IMR-90 (cell line): Measurements from ENCODE around the gene ANKMY1. TPM values are rescaled to one million over a fixed set of nuclear protein-coding genes. Genes with fewer than 3 reads are reported as not detected.
A peak's percentile ranks its signal among the peaks of the same experiment; 100 is the strongest.

ENCODE experiments used
- ATAC-seq: fragments of 200-7000 bp; cut with Tn5 transposase; 2 replicates; pipeline ENCODE4 v1.9.1; 2020; ENCODE audit warnings: low read depth, mild to moderate bottlenecking, moderate library complexity
- BruUV-seq: library from RNA; stranded (reverse); fragments of 400-500 nt; replicated peaks from 2 replicates; lab custom pipeline; 2021; lab: Mats Ljungman, UMichigan
- CTCF ChIA-PET: fragments of 300-600 bp; formaldehyde crosslinking; extraction: SDS; loops from one replicate; lab custom pipeline; 2021; ENCODE audit warnings: antibody characterized with exemption; lab: Yijun Ruan, JAX
- POLR2A ChIA-PET: fragments of 300-600 bp; sonication (Branson Sonifier 250); formaldehyde crosslinking; loops from one replicate; lab custom pipeline; 2022; ENCODE audit warnings: antibody characterized with exemption; ENCODE audit not compliant: unreplicated experiment; lab: Charles Lee
- DNase-seq: peaks from one replicate; pipeline ENCODE4 v3.0.0; 2013
- H2AFZ ChIP-seq: replicated peaks from 2 replicates; pipeline ENCODE3; 2013; ENCODE audit warnings: low read length, mild to moderate bottlenecking; ENCODE audit not compliant: poor library complexity
- H2AK5ac ChIP-seq: 2 replicates; pipeline ENCODE4 v1.6.1; 2013; ENCODE audit warnings: low read depth, low read length, inconsistent platforms
- H2AK9ac ChIP-seq: replicated peaks from 2 replicates; pipeline ENCODE3; 2013; ENCODE audit warnings: mild to moderate bottlenecking, low read depth, low read length, moderate library complexity; ENCODE audit not compliant: poor library complexity
- H2BK120ac ChIP-seq: 2 replicates; pipeline ENCODE4 v1.6.1; 2013; ENCODE audit warnings: low read depth, low read length, inconsistent platforms
- H2BK15ac ChIP-seq: 3 replicates; pipeline ENCODE4 v1.6.1; 2013; ENCODE audit warnings: low read depth, low read length, inconsistent platforms
- H2BK20ac ChIP-seq: 2 replicates; pipeline ENCODE4 v1.6.1; 2013; ENCODE audit warnings: low read depth, mild to moderate bottlenecking, inconsistent platforms, low read length, moderate library complexity
- H2BK5ac ChIP-seq: 2 replicates; pipeline ENCODE4 v1.6.1; 2013; ENCODE audit warnings: mild to moderate bottlenecking, low read depth, low read length, inconsistent platforms; ENCODE audit not compliant: poor library complexity, severe bottlenecking
- H3K14ac ChIP-seq: replicated peaks from 2 replicates; pipeline ENCODE4 v1.6.1; 2013; ENCODE audit warnings: low read depth, low read length, inconsistent platforms
- H3K18ac ChIP-seq: 2 replicates; pipeline ENCODE4 v1.6.1; 2013; ENCODE audit warnings: low read depth, low read length, control low read depth
- H3K23ac ChIP-seq: 2 replicates; pipeline ENCODE4 v1.6.1; 2013; ENCODE audit warnings: low read depth, low read length, inconsistent platforms
- H3K27ac ChIP-seq: 2 replicates; pipeline ENCODE4 v1.5.1; 2013; ENCODE audit warnings: mild to moderate bottlenecking, control low read depth, low read length; ENCODE audit not compliant: insufficient read depth
- H3K27me3 ChIP-seq: 2 replicates; pipeline ENCODE4 v1.6.1; 2013; ENCODE audit warnings: low read length; ENCODE audit not compliant: control insufficient read depth, insufficient read depth
- H3K36me3 ChIP-seq: 2 replicates; pipeline ENCODE4 v1.6.1; 2013; ENCODE audit warnings: low read length, mixed read lengths; ENCODE audit not compliant: control insufficient read depth, insufficient read depth
- H3K4ac ChIP-seq: 2 replicates; pipeline ENCODE4 v1.6.1; 2013; ENCODE audit warnings: low read depth, low read length, inconsistent platforms
- H3K4me1 ChIP-seq: 2 replicates; pipeline ENCODE4 v1.6.1; 2013; ENCODE audit warnings: low read length, mixed read lengths; ENCODE audit not compliant: control insufficient read depth, insufficient read depth
- H3K4me2 ChIP-seq: 2 replicates; pipeline ENCODE4 v1.6.1; 2013; ENCODE audit warnings: low read depth, mild to moderate bottlenecking, control low read depth, low read length, moderate library complexity
- H3K4me3 ChIP-seq: 2 replicates; pipeline ENCODE4 v1.5.1; 2013; ENCODE audit warnings: low read depth, mild to moderate bottlenecking, control low read depth, low read length, moderate library complexity; ENCODE audit not compliant: insufficient read depth
- H3K56ac ChIP-seq: 2 replicates; pipeline ENCODE4 v1.6.1; 2013; ENCODE audit warnings: low read length, inconsistent platforms; ENCODE audit not compliant: insufficient read depth; ENCODE audit errors: extremely low read depth
- H3K79me1 ChIP-seq, 2 experiments: 2 replicates each; pipeline ENCODE4 v1.6.1; 2013; ENCODE audit warnings: low read length in 2 of 2, inconsistent platforms in 1 of 2, low read depth in 1 of 2
- H3K9ac ChIP-seq: 2 replicates; pipeline ENCODE4 v1.6.1; 2013; ENCODE audit warnings: low read depth, low read length, control low read depth
- H3K9me1 ChIP-seq: 2 replicates; pipeline ENCODE4 v1.6.1; 2013; ENCODE audit warnings: low read length, inconsistent platforms; ENCODE audit not compliant: insufficient read depth
- H3K9me3 ChIP-seq: 2 replicates; pipeline ENCODE4 v1.6.1; 2013; ENCODE audit warnings: low read length; ENCODE audit not compliant: control insufficient read depth, insufficient read depth
- H4K20me1 ChIP-seq: 2 replicates; pipeline ENCODE4 v1.6.1; 2013; ENCODE audit warnings: low read length, inconsistent platforms; ENCODE audit not compliant: insufficient read depth
- H4K5ac ChIP-seq: 2 replicates; pipeline ENCODE4 v1.6.1; 2013; ENCODE audit warnings: mild to moderate bottlenecking, low read depth, low read length, control low read depth
- H4K8ac ChIP-seq, 2 experiments: 2 replicates each; pipeline ENCODE4 v1.6.1; 2013; ENCODE audit warnings: low read depth in 2 of 2, low read length in 2 of 2, control low read depth in 1 of 2, inconsistent platforms in 1 of 2
- H4K91ac ChIP-seq: 2 replicates; pipeline ENCODE4 v1.6.1; 2013; ENCODE audit warnings: low read depth, low read length, inconsistent platforms; ENCODE audit not compliant: insufficient read depth
- BHLHE40 ChIP-seq: fragments of 150-350 bp; IDR thresholded peaks from 2 replicates; pipeline ENCODE4 v1.6.1; 2016; ENCODE audit warnings: mild to moderate bottlenecking, low read depth, low read length
- CEBPB ChIP-seq: IDR thresholded peaks from 2 replicates; pipeline ENCODE4 v1.6.1; 2012; ENCODE audit warnings: low read depth, low read length, improper control_type of control experiment
- FOS ChIP-seq: fragments of 150-350 bp; IDR thresholded peaks from 2 replicates; pipeline ENCODE4 v1.6.1; 2016; ENCODE audit warnings: low read depth, low read length
- MAFK ChIP-seq: IDR thresholded peaks from 2 replicates; pipeline ENCODE4 v1.6.1; 2012; ENCODE audit warnings: low read depth, low read length, improper control_type of control experiment
- MAZ ChIP-seq: IDR thresholded peaks from 2 replicates; pipeline ENCODE4 v1.6.1; 2012; ENCODE audit warnings: low read depth, mild to moderate bottlenecking, low read length, improper control_type of control experiment, moderate library complexity, borderline replicate concordance
- MXI1 ChIP-seq: IDR thresholded peaks from 2 replicates; pipeline ENCODE4 v1.6.1; 2012; ENCODE audit warnings: low read depth, mild to moderate bottlenecking, low read length, moderate library complexity, borderline replicate concordance
- NFE2L2 ChIP-seq: fragments of 150-350 bp; IDR thresholded peaks from 2 replicates; pipeline ENCODE4 v1.6.1; 2016; ENCODE audit warnings: low read depth, mild to moderate bottlenecking, low read length
- POLR2A ChIP-seq: IDR thresholded peaks from 2 replicates; pipeline ENCODE4 v1.6.1; 2012; ENCODE audit warnings: mild to moderate bottlenecking, low read depth, low read length
- RAD21 ChIP-seq: IDR thresholded peaks from 2 replicates; pipeline ENCODE4 v1.6.1; 2012; ENCODE audit warnings: low read length, improper control_type of control experiment
- RCOR1 ChIP-seq: IDR thresholded peaks from 2 replicates; pipeline ENCODE4 v1.6.1; 2012; ENCODE audit warnings: mild to moderate bottlenecking, low read length, improper control_type of control experiment; ENCODE audit not compliant: insufficient replicate concordance
- RFX5 ChIP-seq: IDR thresholded peaks from 2 replicates; pipeline ENCODE4 v1.8.0; 2012; ENCODE audit warnings: low read depth, mild to moderate bottlenecking, low read length, moderate library complexity
- SMC3 ChIP-seq: fragments of 150-350 bp; IDR thresholded peaks from 2 replicates; pipeline ENCODE4 v1.6.1; 2016; ENCODE audit warnings: low read depth, mild to moderate bottlenecking, antibody characterized with exemption, low read length, moderate library complexity
- USF2 ChIP-seq: fragments of 150-350 bp; IDR thresholded peaks from 2 replicates; pipeline ENCODE4 v1.6.1; 2017; ENCODE audit warnings: mild to moderate bottlenecking, antibody characterized with exemption, low read length, low read depth
- WGBS, 2 experiments: methylation state at CpG; one replicate each; pipeline versions ENCODE4 v1.1.5 to v1.1.7; 2013; ENCODE audit warnings: missing lambda C conversion rate in 2 of 2; ENCODE audit not compliant: insufficient read length in 1 of 2; ENCODE audit errors: extremely low coverage in 2 of 2; 5-methylcytosine and 5-hydroxymethylcytosine counted together
- dilution Hi-C: fragments of 300-500 bp; cut with HindIII; formaldehyde crosslinking; loops from one replicate; pipeline ENCODE4 v1.14.3; 2018; ENCODE audit warnings: low sequenced_read_pairs; ENCODE audit not compliant: unreplicated experiment
- in situ Hi-C: fragments of 300-500 bp; cut with MboI; formaldehyde crosslinking; loops from 3 replicates; pipeline ENCODE4 v1.14.3; 2019; ENCODE audit warnings: low sequenced_read_pairs, inconsistent platforms, mixed read lengths
- intact Hi-C: fragments of 100-400 bp; cut with micrococcal nuclease; formaldehyde crosslinking; loops from 2 replicates; pipeline ENCODE4 v1.10.0; 2022
- polyA plus RNA-seq, 3 experiments: library from polyadenylated mRNA; depleted of rRNA; stranded (reverse); fragments of >200 nt; gene quantifications; 2 replicates each; pipeline ENCODE4 v1.2.3, GENCODE V29; 2012; ENCODE audit warnings: low replicate concordance in 1 of 3
- total RNA-seq: library from RNA; depleted of rRNA; stranded (reverse); fragments of >200 nt; gene quantifications from 2 replicates; pipeline ENCODE4 v1.2.3, GENCODE V29; 2012
- TF ChIP-seq, protein P1 (sequence below): fragments of 150-350 bp; IDR thresholded peaks from 2 replicates; pipeline ENCODE4 v1.6.1; 2016; ENCODE audit warnings: low read depth, mild to moderate bottlenecking, low read length, moderate library complexity, borderline replicate concordance
- TF ChIP-seq, protein P2 (sequence below): conservative IDR thresholded peaks from 2 replicates; pipeline ENCODE4 v1.5.1; 2012; ENCODE audit warnings: mild to moderate bottlenecking, low read depth, low read length, improper control_type of control experiment

The ANKMY1 gene
- total and polyA plus RNA-seq, 2 of the 4 experiments (the other 2 are of a cell fraction): 2.9 to 5.5 TPM

- no peak overlapping the region for H3K18ac ChIP-seq
- ATAC-seq: no peak
- H2AFZ ChIP-seq: peak overlapping the region; percentile 41
- H4K91ac ChIP-seq: no peak overlapping the region
- no peak overlapping the region for H3K9ac ChIP-seq
- no TSS peak for BruUV-seq
- dilution Hi-C loops (no loop called here), in situ Hi-C loops (no loop called here), intact Hi-C loops (no loop called here)
- H3K9me3 ChIP-seq: no peaks in the 10 kb centered on the region
- no peak overlapping the region for H3K4ac ChIP-seq
- POLR2A ChIA-PET: no interaction called here
- H2AK9ac ChIP-seq: no peak overlapping the region
- no peak overlapping the region for H3K56ac ChIP-seq
- no peak overlapping the region for H4K8ac ChIP-seq
- no peak overlapping the region for H2BK120ac ChIP-seq
- H3K36me3 ChIP-seq: peaks cover 18% of the 10 kb centered on the region
- no peak overlapping the region for H3K23ac ChIP-seq
- no peak for DNase-seq
- H3K27ac ChIP-seq: no peak overlapping the region
- no peak overlapping the region for H3K4me3 ChIP-seq
- CTCF ChIA-PET: no interaction called here
- no peaks in the 10 kb centered on the region for H3K27me3 ChIP-seq
- 96% methylated on average over 10 of the region's 23 CpGs; no CpG with 5 or more reads in 1 of the 2 experiments for WGBS, 2 experiments
- H3K4me2 ChIP-seq: no peak overlapping the region
- H3K14ac ChIP-seq: no peak overlapping the region
- peaks cover 21 to 79% of the 10 kb centered on the region in 2 experiments for H3K79me1 ChIP-seq
- peaks cover 87% of the 10 kb centered on the region for H4K20me1 ChIP-seq
- no peak overlapping the region for H2BK20ac ChIP-seq
- H2AK5ac ChIP-seq: no peak overlapping the region
- peaks cover 23% of the 10 kb centered on the region for H3K4me1 ChIP-seq
- H4K5ac ChIP-seq: no peak overlapping the region
- no peak overlapping the region for H2BK15ac ChIP-seq
- H2BK5ac ChIP-seq: no peak overlapping the region
- 0 out of 2 replicates have a peak, but pooled peaks cover 11% of the 10 kb centered on the region for H3K9me1 ChIP-seq
- TF ChIP-seq, protein P1, sequence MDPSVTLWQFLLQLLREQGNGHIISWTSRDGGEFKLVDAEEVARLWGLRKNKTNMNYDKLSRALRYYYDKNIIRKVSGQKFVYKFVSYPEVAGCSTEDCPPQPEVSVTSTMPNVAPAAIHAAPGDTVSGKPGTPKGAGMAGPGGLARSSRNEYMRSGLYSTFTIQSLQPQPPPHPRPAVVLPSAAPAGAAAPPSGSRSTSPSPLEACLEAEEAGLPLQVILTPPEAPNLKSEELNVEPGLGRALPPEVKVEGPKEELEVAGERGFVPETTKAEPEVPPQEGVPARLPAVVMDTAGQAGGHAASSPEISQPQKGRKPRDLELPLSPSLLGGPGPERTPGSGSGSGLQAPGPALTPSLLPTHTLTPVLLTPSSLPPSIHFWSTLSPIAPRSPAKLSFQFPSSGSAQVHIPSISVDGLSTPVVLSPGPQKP: no peak
- TF ChIP-seq POLR2A: no peak
- no peak for TF ChIP-seq RAD21
- no peak for TF ChIP-seq MXI1
- TF ChIP-seq SMC3: no peak
- no peak for TF ChIP-seq FOS
- TF ChIP-seq RFX5: no peak
- no peak for TF ChIP-seq BHLHE40
- TF ChIP-seq, protein P2, sequence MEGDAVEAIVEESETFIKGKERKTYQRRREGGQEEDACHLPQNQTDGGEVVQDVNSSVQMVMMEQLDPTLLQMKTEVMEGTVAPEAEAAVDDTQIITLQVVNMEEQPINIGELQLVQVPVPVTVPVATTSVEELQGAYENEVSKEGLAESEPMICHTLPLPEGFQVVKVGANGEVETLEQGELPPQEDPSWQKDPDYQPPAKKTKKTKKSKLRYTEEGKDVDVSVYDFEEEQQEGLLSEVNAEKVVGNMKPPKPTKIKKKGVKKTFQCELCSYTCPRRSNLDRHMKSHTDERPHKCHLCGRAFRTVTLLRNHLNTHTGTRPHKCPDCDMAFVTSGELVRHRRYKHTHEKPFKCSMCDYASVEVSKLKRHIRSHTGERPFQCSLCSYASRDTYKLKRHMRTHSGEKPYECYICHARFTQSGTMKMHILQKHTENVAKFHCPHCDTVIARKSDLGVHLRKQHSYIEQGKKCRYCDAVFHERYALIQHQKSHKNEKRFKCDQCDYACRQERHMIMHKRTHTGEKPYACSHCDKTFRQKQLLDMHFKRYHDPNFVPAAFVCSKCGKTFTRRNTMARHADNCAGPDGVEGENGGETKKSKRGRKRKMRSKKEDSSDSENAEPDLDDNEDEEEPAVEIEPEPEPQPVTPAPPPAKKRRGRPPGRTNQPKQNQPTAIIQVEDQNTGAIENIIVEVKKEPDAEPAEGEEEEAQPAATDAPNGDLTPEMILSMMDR: no peak
- no peak for TF ChIP-seq USF2
- no peak for TF ChIP-seq CEBPB
- TF ChIP-seq MAFK: no peak
- TF ChIP-seq RCOR1: no peak
- TF ChIP-seq NFE2L2: no peak
- TF ChIP-seq MAZ: no peak
These were observed 109.2 kb downstream of the ANKMY1 start for GRCh38 chr2:240448387-240449274.
